H9 (cell line): ENCODE data around the gene CSTPP1. TPM values are rescaled to one million over a fixed set of nuclear protein-coding genes. Genes with fewer than 3 reads are reported as not detected.

Experiments used
- DNase-seq: peaks from one replicate; pipeline ENCODE4 v3.0.0-alpha.2; 2017
- H2AFZ ChIP-seq: one replicate; pipeline ENCODE4 v1.6.1; 2013; ENCODE audit warnings: mild to moderate bottlenecking, low read length, control low read depth, moderate library complexity
- H2AK5ac ChIP-seq: 2 replicates; pipeline ENCODE4 v1.6.1; 2013; ENCODE audit warnings: low read length, control low read depth, mixed read lengths; ENCODE audit not compliant: insufficient read length
- H2BK120ac ChIP-seq: one replicate; pipeline ENCODE4 v1.6.1; 2013; ENCODE audit warnings: low read depth, mild to moderate bottlenecking, low read length, control low read depth, inconsistent platforms; ENCODE audit not compliant: poor library complexity, severe bottlenecking
- H2BK12ac ChIP-seq: 2 replicates; pipeline ENCODE4 v1.6.1; 2013; ENCODE audit warnings: low read length, control low read depth, mixed read lengths, low read depth; ENCODE audit not compliant: insufficient read length
- H2BK15ac ChIP-seq: 2 replicates; pipeline ENCODE4 v1.6.1; 2013; ENCODE audit warnings: low read depth, low read length, control low read depth
- H2BK20ac ChIP-seq: one replicate; pipeline ENCODE4 v1.6.1; 2013; ENCODE audit warnings: low read depth, mild to moderate bottlenecking, low read length, control low read depth, inconsistent platforms; ENCODE audit not compliant: poor library complexity, severe bottlenecking
- H2BK5ac ChIP-seq: 2 replicates; pipeline ENCODE4 v1.6.1; 2013; ENCODE audit warnings: low read length, control low read depth, mixed read lengths; ENCODE audit not compliant: insufficient read length
- H3K14ac ChIP-seq: 2 replicates; pipeline ENCODE4 v1.6.1; 2013; ENCODE audit warnings: low read length, control low read depth; ENCODE audit not compliant: insufficient read depth
- H3K18ac ChIP-seq: 2 replicates; pipeline ENCODE4 v1.6.1; 2013; ENCODE audit warnings: low read depth, mild to moderate bottlenecking, mixed read lengths, low read length, control low read depth; ENCODE audit not compliant: insufficient read length
- H3K23ac ChIP-seq: 2 replicates; pipeline ENCODE4 v1.6.1; 2013; ENCODE audit warnings: low read length, control low read depth, mixed read lengths, low read depth; ENCODE audit not compliant: insufficient read length
- H3K23me2 ChIP-seq: 2 replicates; pipeline ENCODE4 v1.6.1; 2013; ENCODE audit warnings: low read depth, mild to moderate bottlenecking, mixed read lengths, low read length, control low read depth; ENCODE audit not compliant: insufficient read length, poor library complexity, severe bottlenecking
- H3K27ac ChIP-seq: 2 replicates; pipeline ENCODE4 v1.5.1; 2013; ENCODE audit warnings: low read length, control low read depth, mixed read lengths, low read depth; ENCODE audit not compliant: insufficient read length
- H3K27me3 ChIP-seq: 2 replicates; pipeline ENCODE4 v1.6.1; 2013; ENCODE audit warnings: low read length, control low read depth, inconsistent platforms; ENCODE audit not compliant: insufficient read depth
- H3K4ac ChIP-seq: 2 replicates; pipeline ENCODE4 v1.6.1; 2013; ENCODE audit warnings: low read depth, mild to moderate bottlenecking, control low read depth, inconsistent platforms, low read length, moderate library complexity
- H3K4me1 ChIP-seq: 2 replicates; pipeline ENCODE4 v1.6.1; 2013; ENCODE audit warnings: low read length, control low read depth, inconsistent platforms; ENCODE audit not compliant: insufficient read depth
- H3K4me2 ChIP-seq: 2 replicates; pipeline ENCODE4 v1.6.1; 2013; ENCODE audit warnings: low read length, control low read depth, mixed read lengths; ENCODE audit not compliant: insufficient read length, insufficient read depth
- H3K56ac ChIP-seq: 2 replicates; pipeline ENCODE4 v1.6.1; 2013; ENCODE audit warnings: low read depth, mild to moderate bottlenecking, mixed read lengths, low read length, control low read depth; ENCODE audit not compliant: insufficient read length
- H3K79me1 ChIP-seq: 2 replicates; pipeline ENCODE4 v1.6.1; 2013; ENCODE audit warnings: low read depth, mild to moderate bottlenecking, moderate library complexity, low read length, control low read depth, inconsistent platforms; ENCODE audit not compliant: insufficient read depth, poor library complexity, severe bottlenecking
- H3K79me2 ChIP-seq: 2 replicates; pipeline ENCODE4 v1.6.1; 2013; ENCODE audit warnings: low read length, control low read depth, inconsistent platforms; ENCODE audit not compliant: insufficient read depth
- H3K9ac ChIP-seq: 2 replicates; pipeline ENCODE4 v1.6.1; 2013; ENCODE audit warnings: low read length, control low read depth, mixed read lengths; ENCODE audit not compliant: insufficient read length; ENCODE audit errors: extremely low read depth
- H3K9me3 ChIP-seq: one replicate; pipeline ENCODE4 v1.6.1; 2013; ENCODE audit warnings: low read depth, low read length, inconsistent platforms; ENCODE audit not compliant: control insufficient read depth
- H3T11ph ChIP-seq: one replicate; pipeline ENCODE4 v1.6.1; 2013; ENCODE audit warnings: mild to moderate bottlenecking, low read length, control low read depth, inconsistent platforms
- H4K20me1 ChIP-seq: one replicate; pipeline ENCODE4 v1.6.1; 2013; ENCODE audit not compliant: control insufficient read depth, insufficient read length, insufficient read depth
- H4K5ac ChIP-seq: 2 replicates; pipeline ENCODE4 v1.6.1; 2013; ENCODE audit warnings: low read depth, mild to moderate bottlenecking, mixed read lengths, low read length, control low read depth; ENCODE audit not compliant: insufficient read length
- H4K8ac ChIP-seq: replicated peaks from 2 replicates; pipeline ENCODE4 v1.6.1; 2013; ENCODE audit warnings: low read length, control low read depth, mixed read lengths, low read depth; ENCODE audit not compliant: insufficient read length
- H4K91ac ChIP-seq: 2 replicates; pipeline ENCODE4 v1.6.1; 2013; ENCODE audit warnings: low read depth, mild to moderate bottlenecking, moderate library complexity, mixed read lengths, low read length, control low read depth; ENCODE audit not compliant: insufficient read length
- H3K27ac Mint-ChIP-seq, 3 experiments: 2 replicates in 2 of 3; 3 replicates in 1 of 3; pipeline ENCODE4 v1.8.0; 2020 to 2021; ENCODE audit warnings: mixed read lengths in 3 of 3, mild to moderate bottlenecking in 1 of 3, moderate library complexity in 1 of 3
- H3K27me3 Mint-ChIP-seq: 2 replicates; pipeline ENCODE4 v1.8.0; 2021; ENCODE audit warnings: low read depth, mild to moderate bottlenecking, moderate library complexity, mixed read lengths
- H3K36me3 Mint-ChIP-seq, 3 experiments: 2 replicates in 2 of 3; 3 replicates in 1 of 3; pipeline ENCODE4 v1.8.0; 2020 to 2021; ENCODE audit warnings: low read depth in 3 of 3, mixed read lengths in 3 of 3; ENCODE audit not compliant: insufficient read depth in 1 of 3
- H3K4me1 Mint-ChIP-seq, 2 experiments: 2 replicates each; pipeline ENCODE4 v1.8.0; 2020; ENCODE audit warnings: mixed read lengths in 2 of 2
- H3K4me3 Mint-ChIP-seq, 2 experiments: 2 replicates in 1 of 2; 3 replicates in 1 of 2; pipeline ENCODE4 v1.8.0; 2020 to 2021; ENCODE audit warnings: mild to moderate bottlenecking in 2 of 2, mixed read lengths in 2 of 2, moderate library complexity in 1 of 2
- H3K9me3 Mint-ChIP-seq, 2 experiments: 2 replicates in 1 of 2; 3 replicates in 1 of 2; pipeline ENCODE4 v1.8.0; 2020; ENCODE audit warnings: mild to moderate bottlenecking in 2 of 2, mixed read lengths in 2 of 2, moderate library complexity in 1 of 2
- CTCF ChIP-seq: fragments of 200-600 bp; sonication (generic); conservative IDR thresholded peaks from 3 replicates; pipeline ENCODE4 v1.8.0; 2021; ENCODE audit warnings: antibody characterized with exemption, mild to moderate bottlenecking
- total RNA-seq: library from RNA; stranded (reverse); gene quantifications from 2 replicates; pipeline ENCODE4 v1.2.1, GENCODE V29; 2021

The CSTPP1 gene
- total RNA-seq, 1 experiment from 2014 or later: 21.2 TPM

GRCh38 chr11:47052576-47052975, 116.0 kb downstream of the CSTPP1 start:
- Histone ChIP-seq H4K91ac (no peak overlapping the region), H3K23ac (no peak overlapping the region), H3K27me3 (no peaks in the 10 kb centered on the region), H3K79me1 (no peaks in the 10 kb centered on the region), H3K27ac (no peak overlapping the region), H3K18ac (no peak overlapping the region), H3K79me2 (no peaks in the 10 kb centered on the region), H2BK5ac (no peak overlapping the region), H2BK20ac (no peak overlapping the region), H4K20me1 (no peaks in the 10 kb centered on the region), H2BK15ac (no peak overlapping the region), H2AFZ (no peak overlapping the region), H3K9ac (no peak overlapping the region), H3K14ac (no peak overlapping the region), H4K8ac (no peak overlapping the region), H3T11ph (no peak overlapping the region), H3K56ac (no peak overlapping the region), H3K23me2 (no peaks in the 10 kb centered on the region), H3K4ac (no peak overlapping the region), H4K5ac (no peak overlapping the region), H2BK120ac (no peak overlapping the region), H3K4me1 (peaks cover 4% of the 10 kb centered on the region), H2BK12ac (no peak overlapping the region), H3K9me3 (no peaks in the 10 kb centered on the region), H3K4me2 (no peak overlapping the region), H2AK5ac (no peak overlapping the region)
- TF ChIP-seq CTCF: no peak
- no peaks in the 10 kb centered on the region for H3K27me3 Mint-ChIP-seq
- H3K9me3 Mint-ChIP-seq: no peaks in the 10 kb centered on the region; a peak in 1 of 5 replicates
- peaks cover 3 to 6% (median 4%) of the 10 kb centered on the region in 3 experiments; a peak in 5 of 7 replicates for H3K36me3 Mint-ChIP-seq
- no peak for DNase-seq
- peaks cover 15 to 18% of the 10 kb centered on the region in 2 experiments for H3K4me1 Mint-ChIP-seq
- no peak overlapping the region for H3K4me3 Mint-ChIP-seq
- no peak overlapping the region; a peak in 2 of 7 replicates for H3K27ac Mint-ChIP-seq
